HEK293 (cell line): ENCODE results near the gene RPL23.

ENCODE experiments used
- GLI2 ChIP-seq: fragments of 450-650 bp; formaldehyde crosslinking; IDR thresholded peaks from 2 replicates; pipeline ENCODE4; 2017; ENCODE audit warnings: missing biosample characterization, missing genetic modification characterization, low read depth, borderline replicate concordance
- GLI4 ChIP-seq: fragments of 450-650 bp; formaldehyde crosslinking; IDR thresholded peaks from 2 replicates; pipeline ENCODE4 v1.5.1; 2016; ENCODE audit warnings: missing biosample characterization, missing genetic modification characterization
- HOXA7 ChIP-seq: sonication (generic); formaldehyde crosslinking; IDR thresholded peaks from 2 replicates; pipeline ENCODE4 v1.8.1; 2022; ENCODE audit warnings: missing genetic modification reagents, borderline replicate concordance
- HOXD13 ChIP-seq: sonication (generic); formaldehyde crosslinking; IDR thresholded peaks from 2 replicates; pipeline ENCODE4 v1.8.0; 2022; ENCODE audit warnings: missing genetic modification reagents, borderline replicate concordance
- KLF7 ChIP-seq: fragments of 450-650 bp; formaldehyde crosslinking; IDR thresholded peaks from 2 replicates; pipeline ENCODE4 v1.5.1; 2016; ENCODE audit warnings: missing biosample characterization, missing genetic modification characterization, borderline replicate concordance
- OSR2 ChIP-seq: fragments of 450-650 bp; formaldehyde crosslinking; IDR thresholded peaks from 2 replicates; pipeline ENCODE4 v1.5.1; 2016; ENCODE audit warnings: missing biosample characterization, missing genetic modification characterization
- OVOL3 ChIP-seq: fragments of 450-650 bp; formaldehyde crosslinking; IDR thresholded peaks from 2 replicates; pipeline ENCODE4 v1.5.1; 2016; ENCODE audit warnings: missing biosample characterization, missing genetic modification characterization
- SCRT2 ChIP-seq: fragments of 450-650 bp; formaldehyde crosslinking; IDR thresholded peaks from 2 replicates; pipeline ENCODE4 v1.5.1; 2016; ENCODE audit warnings: missing biosample characterization, missing genetic modification characterization
- YY1 ChIP-seq: fragments of 450-650 bp; formaldehyde crosslinking; IDR thresholded peaks from 2 replicates; pipeline ENCODE4 v1.5.1; 2018; ENCODE audit warnings: missing biosample characterization, missing genetic modification characterization
- ZBTB21 ChIP-seq: fragments of 450-650 bp; formaldehyde crosslinking; IDR thresholded peaks from 2 replicates; pipeline ENCODE4 v1.5.1; 2017; ENCODE audit warnings: missing biosample characterization, missing genetic modification characterization
- ZBTB7A ChIP-seq: fragments of 450-650 bp; formaldehyde crosslinking; IDR thresholded peaks from 2 replicates; pipeline ENCODE4 v1.5.1; 2016; ENCODE audit warnings: low read depth, missing biosample characterization, missing genetic modification characterization
- ZBTB8A ChIP-seq: fragments of 450-650 bp; formaldehyde crosslinking; IDR thresholded peaks from 2 replicates; pipeline ENCODE4 v1.5.1; 2016; ENCODE audit warnings: missing biosample characterization, missing genetic modification characterization
- ZNF16 ChIP-seq: fragments of 450-650 bp; formaldehyde crosslinking; IDR thresholded peaks from 2 replicates; pipeline ENCODE4 v1.5.1; 2016; ENCODE audit warnings: low read depth, missing biosample characterization, missing genetic modification characterization
- ZNF169 ChIP-seq: fragments of 450-650 bp; formaldehyde crosslinking; IDR thresholded peaks from 2 replicates; pipeline ENCODE4 v1.5.1; 2016; ENCODE audit warnings: missing biosample characterization, missing genetic modification characterization
- ZNF211 ChIP-seq: fragments of 450-650 bp; formaldehyde crosslinking; IDR thresholded peaks from 2 replicates; pipeline ENCODE4 v1.5.1; 2016; ENCODE audit warnings: low read depth, missing biosample characterization, missing genetic modification characterization
- ZNF223 ChIP-seq: fragments of 450-650 bp; formaldehyde crosslinking; IDR thresholded peaks from 2 replicates; pipeline ENCODE4 v1.5.1; 2016; ENCODE audit warnings: missing biosample characterization, missing genetic modification characterization
- ZNF24 ChIP-seq: fragments of 450-650 bp; formaldehyde crosslinking; IDR thresholded peaks from 2 replicates; pipeline ENCODE4 v1.5.1; 2016; ENCODE audit warnings: missing biosample characterization, missing genetic modification characterization
- ZNF324 ChIP-seq: fragments of 450-650 bp; formaldehyde crosslinking; IDR thresholded peaks from 2 replicates; pipeline ENCODE4 v1.5.1; 2016; ENCODE audit warnings: missing biosample characterization, missing genetic modification characterization
- ZNF37A ChIP-seq: fragments of 450-650 bp; IDR thresholded peaks from 2 replicates; pipeline ENCODE4 v1.5.1; 2018; ENCODE audit warnings: missing biosample characterization, missing genetic modification characterization
- ZNF391 ChIP-seq: fragments of 450-650 bp; formaldehyde crosslinking; IDR thresholded peaks from 2 replicates; pipeline ENCODE4 v1.5.1; 2016; ENCODE audit warnings: low read depth, missing biosample characterization, missing genetic modification characterization, borderline replicate concordance
- ZNF501 ChIP-seq: fragments of 450-650 bp; formaldehyde crosslinking; IDR thresholded peaks from 2 replicates; pipeline ENCODE4 v1.5.1; 2016; ENCODE audit warnings: missing biosample characterization, missing genetic modification characterization
- ZNF514 ChIP-seq: fragments of 450-650 bp; formaldehyde crosslinking; IDR thresholded peaks from 2 replicates; pipeline ENCODE4 v1.5.1; 2016; ENCODE audit warnings: missing biosample characterization, missing genetic modification characterization
- ZNF558 ChIP-seq: fragments of 450-650 bp; formaldehyde crosslinking; IDR thresholded peaks from 2 replicates; pipeline ENCODE4 v1.5.1; 2016; ENCODE audit warnings: missing biosample characterization, missing genetic modification characterization
- ZNF585B ChIP-seq: fragments of 450-650 bp; formaldehyde crosslinking; IDR thresholded peaks from 2 replicates; pipeline ENCODE4 v1.5.1; 2016; ENCODE audit warnings: missing biosample characterization, missing genetic modification characterization
- ZNF707 ChIP-seq: fragments of 450-650 bp; formaldehyde crosslinking; IDR thresholded peaks from 2 replicates; pipeline ENCODE4 v1.5.1; 2016; ENCODE audit warnings: missing biosample characterization, missing genetic modification characterization
- ZNF768 ChIP-seq: fragments of 450-650 bp; formaldehyde crosslinking; IDR thresholded peaks from 2 replicates; pipeline ENCODE4 v1.5.1; 2018; ENCODE audit warnings: missing biosample characterization, mild to moderate bottlenecking, missing genetic modification characterization
- TF ChIP-seq, protein P1 (sequence below): fragments of 450-650 bp; IDR thresholded peaks from 2 replicates; pipeline ENCODE4 v1.5.1; 2018; ENCODE audit warnings: missing biosample characterization, missing genetic modification characterization
- TF ChIP-seq, protein P2 (sequence below): fragments of 450-650 bp; formaldehyde crosslinking; IDR thresholded peaks from 2 replicates; pipeline ENCODE4 v1.5.1; 2017; ENCODE audit warnings: missing biosample characterization, missing genetic modification characterization
- TF ChIP-seq, protein P3 (sequence below): fragments of 450-650 bp; formaldehyde crosslinking; IDR thresholded peaks from 2 replicates; pipeline ENCODE4 v1.5.1; 2016; ENCODE audit warnings: missing biosample characterization, missing genetic modification characterization, borderline replicate concordance
- TF ChIP-seq, protein P4 (sequence below): fragments of 450-650 bp; formaldehyde crosslinking; IDR thresholded peaks from 2 replicates; pipeline ENCODE4 v1.5.1; 2016; ENCODE audit warnings: missing biosample characterization, missing genetic modification characterization, borderline replicate concordance

Gene RPL23

DNA sequence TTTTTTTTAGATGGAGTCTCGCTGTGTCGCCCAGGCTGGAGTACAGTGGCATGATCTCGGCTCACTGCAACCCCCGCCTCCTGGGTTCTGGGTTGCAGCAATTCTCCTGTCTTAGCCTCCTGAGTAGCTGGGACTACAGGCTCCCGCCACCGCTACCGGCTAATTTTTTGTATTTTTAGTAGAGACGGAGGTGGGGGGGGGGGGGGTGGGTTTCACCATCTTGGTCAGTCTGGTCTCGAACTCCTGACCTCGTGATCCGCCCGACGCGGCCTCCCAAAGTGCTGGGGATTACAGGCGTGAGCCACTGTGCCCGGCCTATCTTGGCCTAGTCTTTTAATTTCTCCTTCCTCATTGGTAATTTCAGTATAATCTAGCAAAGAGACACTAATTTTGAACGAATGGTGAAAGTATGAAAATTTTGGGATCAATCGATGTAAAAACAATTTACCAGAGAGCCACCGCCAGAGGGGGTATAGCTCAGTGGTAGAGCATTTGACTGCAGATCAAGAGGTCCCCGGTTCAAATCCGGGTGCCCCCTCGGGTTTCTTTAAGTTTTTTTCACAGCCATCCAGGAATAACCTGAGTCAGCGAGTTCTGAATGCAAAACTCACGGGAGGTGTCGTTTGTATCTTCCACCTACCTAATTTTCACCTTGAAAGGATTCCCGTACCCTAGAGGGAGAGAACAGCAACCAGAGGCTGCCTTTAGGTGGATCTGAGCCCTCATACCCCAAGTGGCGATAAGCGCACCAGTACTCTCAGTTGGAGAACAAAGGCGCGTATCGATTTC lies 13.9 kb upstream of the RPL23 start (continued):
- TF ChIP-seq ZNF324 (tag by site-specific recombination) (peak; percentile 79; the same call in 1 of the 2 replicates), OVOL3 (tag by site-specific recombination) (no peak), ZBTB7A (tag by site-specific recombination) (peak; percentile 43), SCRT2 (tag by site-specific recombination) (no peak), ZNF501 (peak; percentile 74; the same call in 1 of the 2 replicates), YY1 (tag by site-specific recombination) (peak; percentile 61), HOXD13 (CRISPR knock-in tag) (no peak), ZNF211 (tag by site-specific recombination) (no peak), ZNF16 (tag by site-specific recombination) (no peak), ZBTB8A (peak; percentile 82), GLI4 (tag by site-specific recombination) (no peak; the same call in 1 of the 2 replicates), ZNF37A (tag by site-specific recombination) (peak; percentile 52; the same call in 1 of the 2 replicates), OSR2 (tag by site-specific recombination) (peak; percentile 79), ZNF585B (tag by site-specific recombination) (no peak), ZNF391 (tag by site-specific recombination) (0 out of 2 replicates have a peak, but pooled peaks have one; percentile 26), ZNF169 (no peak), ZNF558 (tag by site-specific recombination) (no peak), GLI2 (no peak), ZNF514 (tag by site-specific recombination) (no peak), ZNF707 (no peak), HOXA7 (CRISPR knock-in tag) (no peak), KLF7 (no peak), ZBTB21 (tag by site-specific recombination) (no peak), ZNF768 (0 out of 2 replicates have a peak, but pooled peaks have one; percentile 8), ZNF24 (tag by site-specific recombination) (peak; percentile 67; the same call in 1 of the 2 replicates), ZNF223 (tag by site-specific recombination) (no peak)
- TF ChIP-seq, protein P1, sequence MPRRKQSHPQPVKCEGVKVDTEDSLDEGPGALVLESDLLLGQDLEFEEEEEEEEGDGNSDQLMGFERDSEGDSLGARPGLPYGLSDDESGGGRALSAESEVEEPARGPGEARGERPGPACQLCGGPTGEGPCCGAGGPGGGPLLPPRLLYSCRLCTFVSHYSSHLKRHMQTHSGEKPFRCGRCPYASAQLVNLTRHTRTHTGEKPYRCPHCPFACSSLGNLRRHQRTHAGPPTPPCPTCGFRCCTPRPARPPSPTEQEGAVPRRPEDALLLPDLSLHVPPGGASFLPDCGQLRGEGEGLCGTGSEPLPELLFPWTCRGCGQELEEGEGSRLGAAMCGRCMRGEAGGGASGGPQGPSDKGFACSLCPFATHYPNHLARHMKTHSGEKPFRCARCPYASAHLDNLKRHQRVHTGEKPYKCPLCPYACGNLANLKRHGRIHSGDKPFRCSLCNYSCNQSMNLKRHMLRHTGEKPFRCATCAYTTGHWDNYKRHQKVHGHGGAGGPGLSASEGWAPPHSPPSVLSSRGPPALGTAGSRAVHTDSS (tag by site-specific recombination) = 0 out of 2 replicates have a peak, but pooled peaks have one; percentile 30
- TF ChIP-seq, protein P2, sequence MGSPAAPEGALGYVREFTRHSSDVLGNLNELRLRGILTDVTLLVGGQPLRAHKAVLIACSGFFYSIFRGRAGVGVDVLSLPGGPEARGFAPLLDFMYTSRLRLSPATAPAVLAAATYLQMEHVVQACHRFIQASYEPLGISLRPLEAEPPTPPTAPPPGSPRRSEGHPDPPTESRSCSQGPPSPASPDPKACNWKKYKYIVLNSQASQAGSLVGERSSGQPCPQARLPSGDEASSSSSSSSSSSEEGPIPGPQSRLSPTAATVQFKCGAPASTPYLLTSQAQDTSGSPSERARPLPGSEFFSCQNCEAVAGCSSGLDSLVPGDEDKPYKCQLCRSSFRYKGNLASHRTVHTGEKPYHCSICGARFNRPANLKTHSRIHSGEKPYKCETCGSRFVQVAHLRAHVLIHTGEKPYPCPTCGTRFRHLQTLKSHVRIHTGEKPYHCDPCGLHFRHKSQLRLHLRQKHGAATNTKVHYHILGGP (tag by site-specific recombination) = no peak
- TF ChIP-seq, protein P3, sequence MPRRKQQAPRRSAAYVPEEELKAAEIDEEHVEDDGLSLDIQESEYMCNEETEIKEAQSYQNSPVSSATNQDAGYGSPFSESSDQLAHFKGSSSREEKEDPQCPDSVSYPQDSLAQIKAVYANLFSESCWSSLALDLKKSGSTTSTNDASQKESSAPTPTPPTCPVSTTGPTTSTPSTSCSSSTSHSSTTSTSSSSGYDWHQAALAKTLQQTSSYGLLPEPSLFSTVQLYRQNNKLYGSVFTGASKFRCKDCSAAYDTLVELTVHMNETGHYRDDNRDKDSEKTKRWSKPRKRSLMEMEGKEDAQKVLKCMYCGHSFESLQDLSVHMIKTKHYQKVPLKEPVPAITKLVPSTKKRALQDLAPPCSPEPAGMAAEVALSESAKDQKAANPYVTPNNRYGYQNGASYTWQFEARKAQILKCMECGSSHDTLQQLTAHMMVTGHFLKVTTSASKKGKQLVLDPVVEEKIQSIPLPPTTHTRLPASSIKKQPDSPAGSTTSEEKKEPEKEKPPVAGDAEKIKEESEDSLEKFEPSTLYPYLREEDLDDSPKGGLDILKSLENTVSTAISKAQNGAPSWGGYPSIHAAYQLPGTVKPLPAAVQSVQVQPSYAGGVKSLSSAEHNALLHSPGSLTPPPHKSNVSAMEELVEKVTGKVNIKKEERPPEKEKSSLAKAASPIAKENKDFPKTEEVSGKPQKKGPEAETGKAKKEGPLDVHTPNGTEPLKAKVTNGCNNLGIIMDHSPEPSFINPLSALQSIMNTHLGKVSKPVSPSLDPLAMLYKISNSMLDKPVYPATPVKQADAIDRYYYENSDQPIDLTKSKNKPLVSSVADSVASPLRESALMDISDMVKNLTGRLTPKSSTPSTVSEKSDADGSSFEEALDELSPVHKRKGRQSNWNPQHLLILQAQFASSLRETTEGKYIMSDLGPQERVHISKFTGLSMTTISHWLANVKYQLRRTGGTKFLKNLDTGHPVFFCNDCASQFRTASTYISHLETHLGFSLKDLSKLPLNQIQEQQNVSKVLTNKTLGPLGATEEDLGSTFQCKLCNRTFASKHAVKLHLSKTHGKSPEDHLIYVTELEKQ (tag by site-specific recombination) = 0 out of 2 replicates have a peak, but pooled peaks have one; percentile 23
- TF ChIP-seq, protein P4, sequence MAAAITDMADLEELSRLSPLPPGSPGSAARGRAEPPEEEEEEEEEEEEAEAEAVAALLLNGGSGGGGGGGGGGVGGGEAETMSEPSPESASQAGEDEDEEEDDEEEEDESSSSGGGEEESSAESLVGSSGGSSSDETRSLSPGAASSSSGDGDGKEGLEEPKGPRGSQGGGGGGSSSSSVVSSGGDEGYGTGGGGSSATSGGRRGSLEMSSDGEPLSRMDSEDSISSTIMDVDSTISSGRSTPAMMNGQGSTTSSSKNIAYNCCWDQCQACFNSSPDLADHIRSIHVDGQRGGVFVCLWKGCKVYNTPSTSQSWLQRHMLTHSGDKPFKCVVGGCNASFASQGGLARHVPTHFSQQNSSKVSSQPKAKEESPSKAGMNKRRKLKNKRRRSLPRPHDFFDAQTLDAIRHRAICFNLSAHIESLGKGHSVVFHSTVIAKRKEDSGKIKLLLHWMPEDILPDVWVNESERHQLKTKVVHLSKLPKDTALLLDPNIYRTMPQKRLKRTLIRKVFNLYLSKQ = no peak
